Right forelimb (tissue), 1 donor: ENCODE data around the gene ALS2.
"Not testable (repeated sequence)": the region's sequence is repeated elsewhere in the genome, so short reads cannot be mapped to it uniquely, and the experiment has no call there.

Experiments used
- DNase-seq: peaks from one replicate; pipeline ENCODE4 v3.0.0-alpha.2; 2018

The ALS2 gene

GRCh38 chr2:201780674-201781493 lies at the start of gene ALS2:
Gene ALS2 (minus strand): TSS chr2:201780933. CDS start chr2:201768885, 12,048 bp downstream.
- DNase-seq = peak; percentile 96

- no peak for DNase-seq
These were observed 47.5 kb upstream of the ALS2 start for GRCh38 chr2:201828220-201828619.

GRCh38 chr2:201827621-201828020 lies 46.9 kb upstream of the ALS2 start:
- no peak for DNase-seq

- no peak for DNase-seq
These were observed 43.5 kb upstream of the ALS2 start for GRCh38 chr2:201824212-201824611.

GRCh38 chr2:201821080-201821479 lies 40.3 kb upstream of the ALS2 start:
- DNase-seq = no peak

GRCh38 chr2:201820383-201821007 lies 39.8 kb upstream of the ALS2 start:
- no peak for DNase-seq

- no peak for DNase-seq
These were observed 36.2 kb upstream of the ALS2 start for GRCh38 chr2:201816657-201817575.

- DNase-seq = no peak
These were observed 33.4 kb upstream of the ALS2 start for GRCh38 chr2:201813996-201814760.

GRCh38 chr2:201810604-201811003 lies 29.9 kb upstream of the ALS2 start:
- not testable (repeated sequence) for DNase-seq

- DNase-seq = no peak
These were observed 28.9 kb upstream of the ALS2 start for GRCh38 chr2:201809633-201810032.

- no peak for DNase-seq
These were observed 27.3 kb upstream of the ALS2 start for GRCh38 chr2:201808027-201808426.

GRCh38 chr2:201807452-201807999 lies 26.8 kb upstream of the ALS2 start:
- peak; percentile 56 for DNase-seq

GRCh38 chr2:201806442-201807170 lies 25.9 kb upstream of the ALS2 start, which contains the start of gene CDK15:
Gene CDK15 (plus strand): TSS chr2:201806537. CDS start chr2:201806665, 128 bp downstream.
- peak; percentile 45 for DNase-seq

- not testable (repeated sequence) for DNase-seq
These were observed 18.2 kb upstream of the ALS2 start for GRCh38 chr2:201798914-201799285.

GRCh38 chr2:201798252-201798913 lies 17.6 kb upstream of the ALS2 start:
- no peak for DNase-seq

- no peak for DNase-seq
These were observed 16.6 kb upstream of the ALS2 start for GRCh38 chr2:201797175-201797840.

GRCh38 chr2:201796478-201796865 lies 15.7 kb upstream of the ALS2 start:
- DNase-seq = no peak

GRCh38 chr2:201795607-201796477 lies 15.1 kb upstream of the ALS2 start:
- DNase-seq = no peak

- DNase-seq = no peak
These were observed 13.6 kb upstream of the ALS2 start for GRCh38 chr2:201794294-201794693.
